Subcutaneous adipose tissue (tissue), 4 donors: ENCODE data around the gene LRFN4. TPM values are rescaled to one million over a fixed set of nuclear protein-coding genes. Genes with fewer than 3 reads are reported as not detected.

ENCODE experiments used
- CTCF ChIP-seq: fragments of 450-650 bp; IDR thresholded peaks from one replicate; pipeline ENCODE4 v1.5.1; 2016; ENCODE audit warnings: low read depth, mild to moderate bottlenecking, control low read depth, antibody characterized with exemption, moderate library complexity
- total RNA-seq, 4 donors: library from RNA; depleted of rRNA; stranded (reverse); fragments of >200 nt; gene quantifications; one replicate each; pipeline ENCODE4 v1.1.0, GENCODE V29; 2016

Gene LRFN4
- total RNA-seq, 4 donors from 2014 or later = 6.8 to 21.5 (median 9.8) TPM

GRCh38 chr11:66820901-66821300, 36.0 kb upstream of the LRFN4 start:
- TF ChIP-seq CTCF = no peak

GRCh38 chr11:66823700-66824099, 33.2 kb upstream of the LRFN4 start:
- TF ChIP-seq CTCF = no peak

- no peak for TF ChIP-seq CTCF
Measured at GRCh38 chr11:66834539-66834845, 22.4 kb upstream of the LRFN4 start.

- TF ChIP-seq CTCF = no peak
Measured at GRCh38 chr11:66834943-66835342, 21.9 kb upstream of the LRFN4 start.

- TF ChIP-seq CTCF = no peak
Measured at GRCh38 chr11:66835768-66836405, 21.0 kb upstream of the LRFN4 start.

- no peak for TF ChIP-seq CTCF
Measured at GRCh38 chr11:66840317-66841091, 16.4 kb upstream of the LRFN4 start.

- TF ChIP-seq CTCF = no peak
Measured at GRCh38 chr11:66841861-66842260, 15.0 kb upstream of the LRFN4 start.
